Stimulated activated CD8-positive, alpha-beta memory T cell treated with anti-CD3 and anti-CD28 coated beads, Interleukin-7, amount 100 ng/mL, for 48 hours (primary cell): ENCODE results near the gene RPL28.
"Not testable (repeated sequence)": the region's sequence is repeated elsewhere in the genome, so short reads cannot be mapped to it uniquely, and the experiment has no call there.

Source experiments
- DNase-seq, 2 donors: peaks; one replicate each; pipeline ENCODE4 v3.0.0-alpha.2; 2020; ENCODE audit warnings: low read depth in 1 of 2; ENCODE audit errors: extremely low read depth in 1 of 2

The RPL28 gene

GRCh38 chr19:55391191-55391670 lies 5.5 kb downstream of the RPL28 start:
- DNase-seq: no peak

- no peak for DNase-seq
Measured at GRCh38 chr19:55391702-55392615, 6.2 kb downstream of the RPL28 start.

GRCh38 chr19:55392820-55393761 lies 7.4 kb downstream of the RPL28 start:
- no peak for DNase-seq

GRCh38 chr19:55398200-55398925 lies 12.6 kb downstream of the RPL28 start:
- DNase-seq: no peak

- no peak for DNase-seq
Measured at GRCh38 chr19:55400281-55401087, 14.8 kb downstream of the RPL28 start.

- not testable (repeated sequence) for DNase-seq
Measured at GRCh38 chr19:55401390-55401789, 15.7 kb downstream of the RPL28 start.

GRCh38 chr19:55402509-55402908 lies 16.8 kb downstream of the RPL28 start:
- no peak for DNase-seq

- DNase-seq: no peak
Measured at GRCh38 chr19:55405638-55406037, 19.9 kb downstream of the RPL28 start.

- no peak for DNase-seq
Measured at GRCh38 chr19:55406091-55406825, 20.5 kb downstream of the RPL28 start.

- no peak for DNase-seq
Measured at GRCh38 chr19:55406826-55407549, 21.3 kb downstream of the RPL28 start.

- DNase-seq: not testable (repeated sequence)
Measured at GRCh38 chr19:55407550-55407799, 21.7 kb downstream of the RPL28 start, which contains the start of gene UBE2S. UBE2S (minus strand) TSS chr19:55407788; CDS start chr19:55407589, 199 bp downstream.

- peak; percentile 93 to 95 for DNase-seq
Measured at GRCh38 chr19:55407800-55408532, 22.2 kb downstream of the RPL28 start.

GRCh38 chr19:55408533-55408872 lies 22.8 kb downstream of the RPL28 start:
- DNase-seq: no peak

GRCh38 chr19:55409179-55409578 lies 23.4 kb downstream of the RPL28 start:
- DNase-seq: not testable (repeated sequence)

GRCh38 chr19:55410168-55410567 lies 24.4 kb downstream of the RPL28 start:
- no peak for DNase-seq

GRCh38 chr19:55418185-55418584 lies 32.5 kb downstream of the RPL28 start:
- DNase-seq: no peak

- DNase-seq: no peak
Measured at GRCh38 chr19:55419103-55419502, 33.4 kb downstream of the RPL28 start.

GRCh38 chr19:55419624-55420236 lies 34.0 kb downstream of the RPL28 start:
- DNase-seq: no peak
